Stimulated activated CD8-positive, alpha-beta memory T cell treated with anti-CD3 and anti-CD28 coated beads, Interleukin-15, amount 100 ng/mL, for 24 hours (primary cell): Measurements from ENCODE around the gene RBPJL.

Experiments
- DNase-seq: peaks from one replicate; pipeline ENCODE4 v3.0.0-alpha.2; 2020; ENCODE audit warnings: low read depth

The RBPJL gene

DNA sequence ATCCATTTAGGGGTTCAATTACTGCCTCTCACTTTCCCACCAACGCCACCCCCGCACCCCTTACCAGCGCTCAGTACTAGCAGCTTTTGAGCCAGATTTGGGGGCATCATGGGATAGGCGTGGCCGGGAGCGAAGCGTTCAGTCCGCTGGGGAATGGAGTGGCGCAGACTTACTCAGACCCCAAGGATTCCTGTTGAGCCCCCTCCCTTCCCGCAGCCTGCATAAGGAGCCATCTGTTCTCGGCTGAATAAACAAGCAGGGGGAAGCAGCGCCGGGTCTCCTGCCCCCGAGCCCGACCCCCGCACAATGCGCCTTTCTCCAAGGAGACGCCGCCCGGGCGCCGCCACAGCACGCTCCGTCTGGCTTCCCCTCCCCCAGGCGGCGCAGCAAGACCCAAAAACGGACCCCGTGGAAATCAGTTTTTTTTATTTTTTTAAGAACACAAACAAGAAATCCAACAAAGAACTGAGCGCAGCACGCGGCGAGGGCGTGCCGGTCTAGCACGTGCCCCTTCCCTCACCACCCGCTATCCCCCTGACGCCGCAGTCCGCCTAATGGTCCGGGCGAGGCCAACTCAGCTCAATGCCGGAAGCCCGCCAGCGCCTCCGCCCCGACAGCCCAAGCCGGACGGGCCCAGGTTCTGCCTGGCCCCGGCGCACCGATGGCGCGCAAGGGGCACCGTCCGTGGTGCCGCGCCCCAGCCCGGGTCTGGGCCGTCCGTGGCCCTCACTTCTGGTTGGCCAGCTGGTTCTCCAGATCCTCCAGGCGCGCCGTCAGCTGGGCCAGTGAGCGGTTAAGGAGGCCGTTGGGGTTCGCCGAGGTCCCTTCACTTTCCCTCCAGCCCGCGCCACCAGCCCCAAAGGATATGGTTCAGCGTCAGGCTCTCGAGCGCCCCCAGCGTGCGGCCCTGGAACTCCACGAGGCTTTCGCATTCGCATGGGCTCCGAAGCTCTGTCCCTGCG is 13.3 kb upstream of the RBPJL start:
- peak; percentile 78 for DNase-seq

DNA sequence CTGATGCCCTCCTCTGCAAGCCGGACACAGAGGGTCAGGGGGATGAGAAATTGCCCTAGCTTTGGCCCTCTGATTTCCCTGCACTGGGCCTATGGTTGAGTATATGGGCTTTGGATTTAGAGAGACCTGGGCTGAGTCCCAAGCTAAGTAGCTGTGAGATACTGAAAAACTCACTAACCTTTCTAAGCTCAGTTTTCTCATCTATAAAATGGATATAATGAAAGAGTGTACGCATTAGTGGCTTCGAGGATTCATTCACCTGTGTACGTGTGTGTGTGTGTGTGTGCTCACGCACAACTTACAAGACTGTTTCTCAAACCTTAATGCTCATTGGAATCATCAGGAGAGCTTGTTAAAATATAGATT is 12.7 kb upstream of the RBPJL start:
- no peak for DNase-seq

DNA sequence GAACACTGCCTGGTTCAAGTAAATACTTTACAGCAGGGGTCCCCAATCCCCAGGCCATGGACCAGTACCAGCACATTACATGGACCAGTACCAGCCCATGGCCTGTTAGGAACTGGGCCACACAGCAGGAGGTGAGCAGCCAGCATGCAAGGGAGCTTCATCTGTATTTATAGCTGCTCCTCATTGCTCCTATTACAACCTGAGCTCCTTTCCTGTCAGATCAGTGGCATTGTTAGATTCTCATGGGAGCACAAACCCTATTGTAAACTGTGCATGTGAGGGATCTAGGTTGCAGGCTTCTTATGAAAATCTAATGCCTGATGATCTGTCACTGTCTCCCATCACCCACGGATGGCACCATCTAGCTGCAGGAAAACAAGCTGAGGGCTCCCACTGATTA is 12.0 kb upstream of the RBPJL start:
- no peak for DNase-seq

DNA sequence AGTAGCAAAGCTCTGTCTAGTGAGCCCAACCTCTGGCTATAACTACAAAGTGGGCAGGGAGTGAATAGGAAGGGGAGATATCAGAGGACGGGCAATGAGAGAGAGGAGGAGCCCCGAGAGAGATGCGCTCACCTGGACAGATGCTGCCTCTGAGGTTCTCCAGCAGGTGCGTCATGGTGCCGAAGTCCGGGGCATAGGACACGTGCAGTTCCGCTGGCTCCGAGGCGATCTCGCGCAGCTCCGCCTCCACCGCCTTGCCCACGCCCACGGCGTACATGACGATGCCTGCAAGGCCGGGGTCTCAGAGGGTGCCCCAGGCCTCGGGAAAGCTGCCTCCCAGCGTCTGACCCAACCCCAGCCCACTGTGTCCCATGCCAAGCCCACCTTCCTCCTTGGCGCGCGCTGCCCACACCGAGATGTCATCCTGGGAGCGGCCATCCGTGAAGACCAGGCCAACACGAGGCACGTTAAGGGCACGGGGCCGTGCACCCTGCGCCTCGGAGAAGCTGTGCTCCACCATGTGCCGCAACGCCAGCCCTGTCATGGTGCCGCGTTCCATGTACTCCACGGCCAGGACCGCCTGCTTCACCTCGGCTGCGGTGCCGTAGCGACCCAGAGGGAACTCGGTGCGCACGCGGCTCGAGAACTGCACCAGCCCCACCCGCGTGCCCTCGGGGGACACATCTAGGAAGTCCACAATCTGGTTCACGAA is 8.7 kb upstream of the RBPJL start:
- DNase-seq = no peak

DNA sequence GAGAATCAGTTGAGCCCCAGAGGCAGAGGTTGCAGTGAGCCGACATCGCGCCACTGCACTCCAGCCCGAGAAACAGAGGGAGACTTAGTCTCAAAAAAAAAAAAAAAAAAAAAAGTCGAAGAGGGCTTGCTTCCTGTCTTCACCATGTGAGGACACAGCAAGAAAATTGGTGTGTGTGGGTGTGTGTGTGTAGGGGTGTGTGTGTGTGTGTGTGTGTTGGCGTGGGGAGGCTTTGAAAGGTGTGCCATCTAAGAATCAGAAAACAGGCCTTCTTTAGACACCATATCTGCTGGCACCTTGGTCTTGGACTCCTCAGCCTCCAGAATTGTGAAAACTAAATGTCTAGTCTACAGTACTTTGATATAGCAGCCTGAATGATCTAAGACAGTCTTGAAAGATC is 6.9 kb upstream of the RBPJL start:
- no peak for DNase-seq

DNA sequence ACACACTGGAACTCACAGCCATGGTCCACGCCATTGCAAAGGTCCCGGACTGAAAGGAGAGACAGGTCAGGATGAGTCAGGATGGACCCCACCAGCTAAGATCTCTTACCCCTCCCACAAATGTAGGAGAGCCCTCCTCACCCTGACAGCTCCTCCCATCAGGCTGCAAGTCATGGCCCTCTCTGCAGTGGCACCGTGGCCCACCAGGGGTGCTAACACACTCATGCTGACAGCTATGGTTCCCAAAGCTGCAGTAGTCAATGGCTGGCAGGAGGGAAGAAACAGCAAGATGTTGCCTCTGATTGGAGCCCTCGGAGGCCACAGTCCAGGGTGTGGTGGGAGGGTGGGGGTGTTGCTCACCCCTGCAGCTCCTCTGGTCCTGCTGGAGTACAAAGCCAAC is 5.7 kb upstream of the RBPJL start:
- no peak for DNase-seq

DNA sequence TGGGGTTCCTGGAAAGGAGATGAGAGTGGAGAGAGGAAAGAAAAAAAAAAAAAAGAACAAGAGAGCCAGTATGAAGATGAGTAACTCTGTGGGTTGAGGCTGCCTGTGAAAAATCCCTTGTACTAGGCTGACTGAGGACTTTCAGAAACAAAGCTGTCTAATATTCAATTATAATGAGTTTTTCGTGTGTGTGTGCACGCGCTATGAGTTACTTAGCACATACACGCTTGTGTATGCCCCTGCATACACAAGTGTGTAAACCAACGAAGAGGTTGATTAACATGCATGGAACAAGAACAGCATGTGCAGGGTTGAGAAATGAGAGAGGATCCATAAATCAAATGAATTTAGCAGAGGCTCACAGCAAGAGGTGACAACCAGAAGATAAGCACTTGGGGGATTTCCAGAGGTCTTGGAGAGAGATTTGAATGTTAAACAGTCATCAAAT is 4.8 kb upstream of the RBPJL start:
- no peak for DNase-seq

DNA sequence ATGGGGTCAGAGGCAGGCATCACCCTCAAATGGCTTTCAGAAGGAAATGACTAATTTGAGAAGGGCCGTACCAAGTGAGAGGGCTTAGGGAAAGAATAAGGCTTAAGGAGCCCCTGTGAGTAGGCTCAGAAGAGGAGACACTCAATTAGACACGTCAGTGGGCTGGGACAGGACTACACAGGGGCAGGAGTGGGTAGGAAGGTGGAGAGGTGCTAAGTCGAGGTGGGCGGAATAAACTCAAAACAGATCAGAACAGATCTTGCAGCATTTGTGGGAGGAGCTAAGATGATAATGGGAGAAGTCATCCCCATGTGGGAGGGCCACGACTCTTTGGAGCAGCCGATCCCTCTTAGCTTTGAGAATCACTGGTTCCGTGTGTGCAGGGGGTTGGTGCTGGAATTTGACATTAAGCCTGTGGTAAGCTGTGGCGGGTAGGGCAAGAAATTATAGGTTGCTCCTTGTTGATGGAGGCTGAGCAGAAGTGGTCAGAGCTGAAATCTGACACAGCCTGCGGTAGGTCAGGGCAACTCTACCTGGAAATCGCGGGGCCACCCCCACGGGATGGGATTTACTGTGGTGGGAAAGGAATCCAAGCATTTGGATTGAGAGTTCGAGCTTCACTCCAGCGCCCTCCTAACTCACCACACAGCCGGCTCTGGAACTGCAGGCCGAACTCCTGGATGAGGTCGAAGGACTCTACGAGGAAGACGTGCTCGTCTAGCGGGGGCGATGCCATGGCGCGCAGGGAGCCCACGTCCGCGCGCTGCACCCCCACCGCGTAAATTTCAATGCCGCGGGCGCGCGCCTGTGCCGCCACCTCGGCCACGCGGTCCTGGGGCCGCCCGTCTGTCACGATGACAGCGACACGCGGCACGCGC is 2.8 kb upstream of the RBPJL start:
- DNase-seq = no peak

DNA sequence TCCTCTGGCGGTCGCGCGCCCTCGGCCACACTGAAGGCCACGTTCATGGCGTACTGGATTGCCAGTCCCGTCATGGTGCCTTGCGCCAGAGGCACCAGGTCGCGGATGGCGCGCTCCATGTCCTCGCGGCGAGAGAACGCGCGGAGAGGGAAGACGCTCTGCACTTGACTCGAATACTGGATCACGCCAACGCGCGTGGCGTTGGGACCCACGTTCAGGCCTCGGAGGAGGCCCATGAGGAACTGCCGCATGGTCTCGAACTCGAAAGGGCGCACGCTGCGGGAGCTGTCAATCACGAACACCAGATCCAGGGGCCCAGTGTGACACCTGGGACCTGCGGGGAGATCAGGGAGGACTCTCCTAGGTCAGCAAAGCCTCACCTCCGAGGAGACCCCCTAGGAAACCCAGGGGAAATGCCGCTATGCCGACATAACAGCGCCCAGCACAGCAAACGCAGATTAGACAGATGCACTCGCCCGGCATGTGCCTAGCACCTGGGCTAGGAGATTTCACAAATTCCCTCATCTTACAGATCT is 2.1 kb upstream of the RBPJL start:
- DNase-seq = no peak

DNA sequence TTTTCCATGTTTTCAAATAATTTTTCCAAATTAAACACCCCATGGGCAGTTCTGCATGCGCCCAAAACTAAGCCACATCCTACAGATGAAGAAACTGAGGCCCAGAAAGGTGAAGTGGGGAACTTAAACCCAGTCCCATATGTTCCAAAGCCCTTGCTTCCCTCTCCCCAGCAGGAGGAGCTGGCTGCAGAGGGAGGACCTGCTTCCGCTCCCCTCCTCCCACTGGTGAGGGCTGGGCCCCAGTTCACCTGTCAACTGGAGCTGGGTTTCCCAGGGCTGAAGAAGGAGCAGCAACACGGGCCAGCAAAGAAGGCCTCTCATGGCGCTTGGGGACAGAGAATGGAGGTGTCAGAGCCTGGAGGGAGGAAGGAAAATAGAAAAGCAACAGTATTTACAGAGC is 1.4 kb upstream of the RBPJL start:
- no peak for DNase-seq

DNA sequence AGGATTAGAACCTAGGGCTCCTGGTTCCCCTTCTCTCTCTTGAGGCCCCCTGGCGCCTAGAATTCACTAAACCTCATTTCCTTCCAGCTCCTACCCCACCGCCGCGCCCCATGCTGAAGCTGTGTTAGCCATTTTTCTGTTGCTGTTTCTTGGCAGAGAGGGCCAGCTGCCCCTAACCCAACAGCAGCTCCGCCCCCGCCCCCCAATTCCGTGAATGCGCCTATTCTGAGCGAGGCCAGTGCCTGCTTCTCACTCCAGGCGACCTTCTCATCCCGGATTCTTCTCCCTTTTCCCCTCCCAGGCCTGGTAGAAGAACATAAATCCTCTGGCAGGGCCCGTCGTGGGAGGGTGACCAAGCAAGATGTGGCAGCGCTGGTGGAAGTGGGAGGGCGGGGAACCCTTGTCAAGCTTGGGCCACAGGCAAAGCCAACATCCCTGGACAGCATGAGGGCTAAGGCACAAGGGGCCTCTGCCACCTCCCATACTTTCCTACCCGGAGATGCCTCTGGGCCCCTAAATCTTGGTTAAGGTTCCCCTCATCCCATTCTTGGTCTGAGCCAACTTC is 518 bp downstream of the RBPJL start:
- no peak for DNase-seq

DNA sequence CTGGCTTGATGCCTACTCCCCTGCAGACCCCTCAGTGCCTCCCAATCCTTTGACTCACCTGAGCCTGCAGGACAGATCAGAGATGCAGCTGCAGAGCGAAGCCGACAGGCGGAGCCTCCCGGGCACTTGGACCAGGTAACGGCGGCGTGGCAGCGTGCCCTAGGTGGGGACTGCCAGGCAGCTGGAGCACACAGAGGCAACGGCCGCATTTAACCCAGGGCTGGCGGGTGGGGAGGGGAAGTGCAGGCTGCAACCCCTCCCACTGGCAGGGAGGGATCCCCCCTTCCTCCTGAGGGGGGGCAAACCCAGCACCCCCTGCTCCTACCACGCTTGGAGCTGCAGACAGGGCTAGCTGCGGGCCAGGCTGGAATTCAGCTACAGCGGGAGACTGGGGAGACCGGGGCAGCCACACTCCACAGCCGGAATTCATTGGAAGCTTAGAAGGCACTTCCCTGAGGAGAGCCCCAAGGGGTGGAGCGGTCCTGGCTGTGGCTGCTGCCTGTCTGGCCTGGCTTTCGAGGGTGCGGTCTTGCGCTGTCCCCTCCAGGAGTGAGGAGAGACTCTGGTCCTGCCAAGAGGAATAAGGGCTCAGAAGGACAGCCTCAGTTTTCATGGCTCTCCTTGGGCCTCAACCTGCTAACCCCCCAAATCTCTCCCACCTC is 1.6 kb downstream of the RBPJL start, which contains the start of gene MATN4:
TSS of gene MATN4 (minus strand) at position 183 of the 662 bp plus-strand sequence. CDS start 2,717 bp downstream, outside the sequence.
- no peak for DNase-seq

DNA sequence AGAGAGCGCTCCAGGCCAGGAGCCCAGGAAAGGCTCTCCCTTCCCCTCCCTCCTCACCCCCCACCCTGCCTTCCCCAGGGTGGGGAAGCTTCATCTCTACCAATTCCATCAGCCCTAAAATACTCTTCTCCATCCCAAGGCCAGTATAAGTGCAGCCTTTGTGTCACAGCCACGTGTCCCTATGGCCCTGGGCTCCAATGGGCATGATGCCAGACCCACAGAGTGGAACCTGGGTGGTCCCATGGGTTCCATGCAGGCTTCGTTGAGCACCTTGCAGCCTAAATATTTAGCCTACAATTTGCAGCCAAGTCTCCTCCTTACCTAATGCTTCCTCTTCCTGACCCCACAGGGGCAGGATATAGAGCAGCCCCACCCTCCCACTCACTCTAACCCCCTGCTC is 2.4 kb downstream of the RBPJL start:
- DNase-seq = no peak

DNA sequence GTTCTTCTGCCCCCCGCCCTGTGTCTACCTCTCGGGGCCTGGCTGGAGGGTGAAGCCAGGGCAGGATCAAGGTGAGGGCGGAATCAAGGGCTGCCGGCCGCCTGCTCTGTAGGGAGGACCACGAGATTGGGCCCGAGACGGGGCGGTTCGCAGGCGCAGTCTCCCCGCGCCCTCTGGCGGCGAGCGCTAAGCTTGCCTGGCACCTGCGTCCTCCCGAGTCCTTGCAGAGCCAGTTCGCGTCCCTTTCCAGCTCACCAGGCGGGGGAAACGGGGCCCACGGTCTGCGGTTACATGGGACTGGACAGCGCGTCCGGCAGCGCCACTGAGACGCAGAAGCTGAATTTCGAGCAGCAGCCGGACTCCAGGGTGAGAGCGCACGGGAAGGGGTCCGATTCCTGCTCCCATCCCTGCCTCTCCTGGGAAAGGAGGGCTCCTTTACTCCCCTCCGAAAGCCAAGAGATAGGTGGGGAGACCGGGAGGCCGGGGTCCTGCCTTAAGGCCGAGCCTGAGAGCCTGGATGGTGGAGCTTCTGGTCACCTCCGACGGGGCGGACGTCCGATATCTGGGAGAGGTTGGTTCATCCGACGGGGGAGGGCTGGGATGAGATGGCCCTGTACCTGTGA is 5.1 kb downstream of the RBPJL start:
- DNase-seq = peak; percentile 57

DNA sequence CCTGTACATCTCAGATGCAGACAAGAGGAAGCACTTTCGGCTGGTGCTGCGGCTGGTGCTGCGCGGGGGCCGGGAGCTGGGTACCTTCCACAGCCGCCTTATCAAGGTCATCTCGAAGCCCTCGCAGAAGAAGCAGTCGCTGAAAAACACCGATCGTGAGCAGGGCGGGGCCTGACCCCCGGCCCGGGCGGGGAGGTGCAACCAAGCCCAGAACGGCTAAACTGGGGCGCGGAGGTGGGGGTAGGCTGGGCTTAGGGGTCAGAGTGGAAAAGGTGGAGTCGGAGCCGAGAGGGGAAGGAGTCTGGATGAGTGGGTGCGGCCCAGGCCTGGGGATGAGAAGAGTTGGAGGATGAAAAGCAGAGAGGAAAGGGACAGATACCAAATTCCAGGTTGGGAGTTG is 5.6 kb downstream of the RBPJL start:
- no peak for DNase-seq

DNA sequence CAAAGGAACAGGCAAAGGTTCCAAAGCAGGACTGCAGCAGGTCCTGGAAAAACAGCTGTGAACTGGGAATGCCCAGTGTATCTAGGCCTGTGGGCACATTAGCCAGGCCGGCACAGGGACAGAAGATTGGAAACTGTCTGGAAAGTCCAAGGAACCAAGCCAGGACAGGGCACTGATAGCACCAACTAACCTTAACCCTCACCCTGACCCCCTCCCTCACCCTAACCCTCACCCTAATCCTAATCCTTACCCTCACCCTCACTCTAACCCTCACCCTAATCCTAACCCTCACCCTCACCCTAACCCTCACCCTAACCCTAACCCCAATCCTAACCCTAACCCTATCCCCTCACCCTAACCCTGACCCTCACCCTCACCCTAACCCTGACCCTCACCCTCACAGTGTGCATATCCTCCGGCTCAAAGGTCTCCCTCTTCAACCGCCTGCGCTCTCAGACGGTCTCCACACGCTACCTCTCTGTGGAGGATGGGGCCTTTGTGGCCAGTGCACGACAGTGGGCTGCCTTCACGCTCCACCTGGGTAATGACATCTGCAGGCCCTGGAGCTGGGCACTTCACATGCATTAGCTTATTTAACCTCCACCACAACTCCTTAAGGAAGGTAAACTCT is 6.5 kb downstream of the RBPJL start:
- no peak for DNase-seq

DNA sequence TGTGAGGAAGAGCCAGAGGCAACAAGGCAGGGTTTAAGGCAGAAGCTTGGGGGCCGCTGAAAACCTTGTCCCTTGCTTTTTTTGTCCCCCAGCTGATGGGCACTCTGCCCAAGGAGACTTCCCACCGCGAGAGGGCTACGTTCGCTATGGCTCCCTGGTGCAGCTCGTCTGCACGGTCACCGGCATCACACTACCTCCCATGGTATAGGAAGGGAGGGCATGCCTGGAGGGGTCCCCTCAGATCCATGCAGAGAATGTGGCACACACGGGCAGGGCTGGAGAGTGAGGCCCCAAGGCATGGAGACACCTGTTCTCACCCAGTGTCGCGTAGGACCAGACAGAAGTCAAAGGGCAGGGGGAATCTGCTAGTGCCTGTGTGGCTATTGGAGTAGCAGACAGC is 7.3 kb downstream of the RBPJL start:
- no peak for DNase-seq

DNA sequence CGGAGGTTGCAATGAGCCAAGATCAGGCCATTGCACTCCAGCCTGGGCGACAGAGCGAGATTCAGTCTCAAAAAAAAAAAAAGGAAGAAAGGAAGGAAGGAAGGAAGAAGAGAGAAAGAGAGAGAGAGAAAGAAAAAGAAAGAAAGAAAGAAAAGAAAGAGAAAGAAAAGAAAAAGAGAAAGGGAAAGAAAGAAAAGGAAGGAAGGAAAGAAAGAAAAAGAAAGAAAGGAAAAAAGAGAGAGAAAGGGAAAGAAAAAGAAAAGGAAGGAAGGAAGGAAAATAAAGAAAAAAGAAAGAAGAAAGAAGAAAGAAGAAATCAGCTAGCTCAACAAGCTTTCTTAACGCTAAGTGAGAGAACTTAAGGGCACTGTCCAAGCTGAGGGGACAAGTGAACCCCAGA is 9.0 kb downstream of the RBPJL start:
- DNase-seq = no peak

DNA sequence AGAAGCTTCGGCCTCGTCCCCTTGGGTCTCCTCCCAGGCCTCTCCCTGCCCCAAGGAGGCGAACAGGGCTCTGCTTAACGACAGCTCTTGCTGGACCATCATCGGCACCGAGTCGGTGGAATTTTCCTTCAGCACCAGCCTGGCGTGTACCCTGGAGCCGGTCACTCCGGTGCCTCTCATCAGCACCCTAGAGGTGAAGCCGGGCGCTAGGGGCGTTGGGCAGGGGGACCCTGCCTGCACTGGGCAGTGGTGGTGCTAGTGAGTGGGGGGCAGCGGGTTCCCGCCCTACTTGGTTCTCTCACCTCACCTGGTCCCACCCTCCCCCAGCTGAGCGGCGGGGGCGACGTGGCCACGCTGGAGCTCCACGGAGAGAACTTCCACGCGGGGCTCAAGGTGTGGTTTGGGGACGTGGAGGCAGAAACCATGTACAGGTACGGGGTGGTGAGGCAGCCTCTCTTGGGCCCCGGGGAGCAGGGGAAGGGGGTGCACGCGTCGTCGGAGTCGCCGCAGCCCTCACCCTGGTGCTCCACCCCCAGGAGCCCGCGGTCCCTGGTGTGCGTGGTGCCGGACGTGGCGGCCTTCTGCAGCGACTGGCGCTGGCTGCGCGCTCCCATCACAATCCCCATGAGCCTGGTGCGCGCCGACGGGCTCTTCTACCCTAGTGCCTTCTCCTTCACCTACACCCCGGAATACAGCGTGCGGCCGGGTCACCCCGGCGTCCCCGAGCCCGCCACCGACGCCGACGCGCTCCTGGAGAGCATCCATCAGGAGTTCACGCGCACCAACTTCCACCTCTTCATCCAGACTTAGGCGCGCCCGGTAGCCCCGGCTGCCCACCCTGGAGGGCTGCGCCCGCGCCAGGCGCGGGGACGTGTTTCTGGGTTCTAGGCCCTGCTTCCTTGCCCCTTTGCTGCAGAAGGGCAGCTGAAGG is 9.8 kb downstream of the RBPJL start:
- DNase-seq = no peak
